ENCODE data around the gene C10orf67.
"Not testable (repeated sequence)": the region's sequence is repeated elsewhere in the genome, so short reads cannot be mapped to it uniquely, and the experiment has no call there.

Gene C10orf67

GRCh38 chr10:23262928-23263327, 81.7 kb downstream of the C10orf67 start:
- DNase-seq: no peak

DNA sequence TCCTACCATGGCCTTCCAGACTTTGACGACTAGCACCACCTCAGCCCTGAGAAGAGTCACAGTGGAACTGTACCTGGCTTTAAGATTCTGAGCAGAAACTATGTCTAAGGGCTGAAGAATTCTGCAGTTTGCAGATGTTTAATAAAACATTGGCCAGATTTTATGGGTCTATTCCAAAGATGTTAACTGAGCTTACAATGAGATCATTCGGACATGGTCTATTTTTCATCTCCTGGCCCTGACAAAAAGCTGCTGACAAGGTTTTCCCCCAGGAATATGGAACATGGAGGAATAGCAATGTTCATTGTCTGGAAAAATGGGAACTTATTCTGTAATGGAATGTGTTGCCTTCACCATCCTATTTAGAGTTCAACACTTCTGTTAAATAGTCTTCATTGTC, 86.1 kb downstream of the C10orf67 start:
- no peak for DNase-seq

DNA sequence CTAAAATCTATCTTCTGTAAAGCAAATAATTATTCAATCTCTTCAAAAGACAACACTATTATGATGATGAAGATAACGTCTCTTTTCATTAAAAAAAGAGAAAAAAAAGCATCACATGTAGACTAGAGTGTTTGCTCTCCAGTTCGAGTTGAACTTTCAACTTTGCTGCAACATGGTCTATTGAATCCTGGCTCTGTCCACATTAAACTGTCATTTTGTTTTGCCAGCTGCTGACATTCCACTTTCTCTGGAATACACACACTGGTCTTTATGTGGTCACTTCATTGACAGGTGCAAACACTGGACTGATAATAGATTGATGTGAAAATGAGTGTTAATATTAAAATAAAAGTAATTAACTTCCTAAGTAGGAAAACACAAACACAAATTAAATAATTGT, 90.8 kb downstream of the C10orf67 start:
- DNase-seq: no peak

- not testable (repeated sequence) for DNase-seq
Measured at GRCh38 chr10:23252859-23253258, 91.7 kb downstream of the C10orf67 start.

DNA sequence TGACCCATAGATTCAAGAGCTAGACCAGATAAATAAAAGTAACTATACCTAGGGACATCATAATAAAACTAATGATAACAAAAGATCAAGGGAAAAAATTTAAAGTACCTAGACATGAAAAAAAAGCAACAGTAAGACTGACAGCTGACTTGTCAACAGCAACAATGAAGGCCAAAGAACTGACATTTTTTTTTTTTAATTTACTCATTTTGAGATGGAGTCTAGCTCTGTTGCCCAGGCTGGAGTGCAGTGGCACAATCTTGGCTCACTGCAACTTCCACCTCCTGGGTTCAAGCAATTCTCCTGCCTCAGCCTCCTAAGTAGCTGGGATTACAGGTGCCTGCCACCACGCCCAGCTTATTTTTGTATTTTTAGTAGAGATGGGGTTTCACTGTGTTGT, 102.8 kb downstream of the C10orf67 start:
- not testable (repeated sequence) for DNase-seq

GRCh38 chr10:23238015-23238414, 106.6 kb downstream of the C10orf67 start:
- DNase-seq: no peak

DNA sequence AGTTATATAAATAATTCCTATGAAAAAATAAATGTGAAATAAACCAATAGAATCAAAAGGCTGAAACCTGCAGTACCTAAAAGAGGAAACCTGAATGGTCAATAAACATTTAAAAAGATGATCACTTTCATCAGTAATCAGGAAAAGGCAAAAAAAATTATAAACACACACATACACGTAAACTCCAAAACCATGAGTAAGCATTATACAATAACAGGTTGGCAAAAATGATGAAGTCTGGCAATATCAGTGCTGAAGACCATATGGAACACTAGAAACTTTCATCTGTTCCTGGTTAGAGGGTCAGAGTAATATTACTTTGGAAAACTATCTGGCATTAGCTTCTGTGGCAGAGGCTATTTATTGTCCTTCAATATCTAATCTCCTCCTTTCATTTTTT, 114.0 kb downstream of the C10orf67 start:
- DNase-seq: no peak

DNA sequence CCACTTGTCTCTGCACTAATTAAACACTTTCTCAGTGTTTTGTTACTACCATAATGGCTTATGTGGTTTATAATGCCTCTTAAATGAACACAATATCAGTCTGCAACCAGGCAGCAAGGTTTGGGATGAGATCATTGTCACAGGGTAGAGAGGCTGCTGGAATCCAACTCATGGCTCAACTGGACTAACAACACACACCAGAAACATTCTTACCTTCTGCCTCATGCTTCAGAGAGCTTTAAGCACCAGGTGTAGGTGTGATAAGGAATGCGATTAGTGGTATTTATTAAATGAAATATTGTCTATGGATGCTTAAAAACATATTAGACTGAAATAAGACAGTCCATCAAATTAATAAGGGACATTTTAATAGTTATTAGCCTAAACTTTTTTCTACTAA, 127.1 kb downstream of the C10orf67 start:
- no peak for DNase-seq

GRCh38 chr10:23205972-23206642, 138.5 kb downstream of the C10orf67 start:
- no peak for DNase-seq

DNA sequence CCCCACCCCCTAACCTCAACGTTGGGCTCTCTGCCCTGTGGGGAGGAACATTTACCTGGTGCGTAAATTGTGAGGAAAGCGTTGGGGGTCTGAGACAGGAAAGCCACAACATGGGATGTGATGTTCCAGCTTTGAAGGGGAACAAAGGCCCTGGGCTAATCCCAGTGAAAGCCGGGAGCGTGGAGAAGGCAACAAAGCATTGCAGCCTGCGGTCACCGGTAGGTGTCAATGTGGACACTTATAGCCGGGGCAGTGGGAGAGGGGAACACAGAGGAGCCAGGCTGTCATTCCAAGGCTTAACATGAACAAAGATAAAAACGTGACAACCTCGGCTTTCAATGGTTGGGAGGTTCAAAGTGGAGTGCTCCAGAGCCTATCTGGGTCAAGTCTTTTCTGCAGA, 139.8 kb downstream of the C10orf67 start:
- no peak for DNase-seq

DNA sequence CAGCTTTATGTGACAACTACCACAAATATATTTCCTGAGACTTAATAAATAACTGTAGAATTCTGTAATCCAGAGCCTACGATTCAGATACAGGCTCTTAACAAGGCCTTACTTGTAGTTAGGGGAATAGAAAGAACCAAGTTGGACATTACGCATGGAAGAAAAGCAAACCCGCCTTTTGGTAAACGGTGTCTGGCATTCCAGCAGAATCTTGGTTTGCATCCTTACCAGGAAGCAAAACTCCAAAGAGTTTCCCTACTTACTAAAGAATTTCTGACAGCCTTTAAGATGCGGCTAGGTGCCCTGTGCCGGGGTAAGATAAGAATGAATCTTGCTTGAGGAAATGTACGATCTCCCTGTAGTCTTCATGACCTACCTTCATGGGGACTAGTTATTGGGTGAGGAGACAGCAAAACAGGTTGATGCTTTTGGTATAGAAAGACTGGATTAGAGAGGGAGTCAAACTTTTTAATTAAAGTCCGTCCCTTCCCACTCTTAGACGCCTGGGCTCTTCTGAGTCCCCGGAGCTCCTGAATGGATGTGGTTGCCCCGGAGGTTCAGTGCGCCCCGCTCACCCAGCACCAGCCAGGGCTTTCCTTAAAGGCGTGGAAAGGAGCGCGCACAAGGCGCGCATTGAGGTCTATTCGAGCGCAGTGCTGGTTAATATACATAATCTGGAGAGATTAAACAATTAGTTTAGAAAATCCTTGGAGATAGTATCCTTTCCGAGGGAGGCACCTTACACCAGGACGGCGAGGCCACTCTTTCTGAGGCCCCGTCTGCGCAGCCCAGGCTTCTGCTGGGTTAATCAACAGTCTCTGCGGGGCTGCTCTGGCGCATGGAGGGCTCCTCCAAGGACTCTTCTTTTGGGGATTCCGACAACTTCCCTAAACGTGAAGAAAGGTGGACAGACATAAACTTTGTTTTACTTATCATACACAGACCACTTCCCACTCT, 140.9 kb downstream of the C10orf67 start:
- no peak for DNase-seq

DNA sequence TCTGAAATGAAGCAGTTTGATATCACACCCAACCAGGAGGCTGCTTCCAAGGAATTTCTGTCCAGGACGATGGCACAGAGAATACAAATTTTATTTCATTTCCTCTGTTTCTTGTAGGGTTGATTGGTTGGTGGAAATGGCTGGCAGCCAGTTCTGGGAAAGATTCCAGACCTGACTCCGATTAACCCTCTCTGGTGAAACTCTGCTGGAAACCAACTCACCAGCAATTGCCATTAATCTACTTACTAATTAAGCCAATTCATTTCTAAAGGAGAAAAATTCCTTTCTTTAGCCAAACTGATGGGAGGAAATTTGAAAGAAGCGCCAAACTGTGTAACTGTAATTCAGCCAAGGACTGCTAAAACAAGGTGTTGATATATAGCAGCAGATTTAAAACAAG, 141.8 kb downstream of the C10orf67 start:
- no peak for DNase-seq

- DNase-seq: no peak
Measured at GRCh38 chr10:23201837-23202236, 142.8 kb downstream of the C10orf67 start.

- DNase-seq: no peak
Measured at GRCh38 chr10:23200997-23201652, 143.5 kb downstream of the C10orf67 start.

DNA sequence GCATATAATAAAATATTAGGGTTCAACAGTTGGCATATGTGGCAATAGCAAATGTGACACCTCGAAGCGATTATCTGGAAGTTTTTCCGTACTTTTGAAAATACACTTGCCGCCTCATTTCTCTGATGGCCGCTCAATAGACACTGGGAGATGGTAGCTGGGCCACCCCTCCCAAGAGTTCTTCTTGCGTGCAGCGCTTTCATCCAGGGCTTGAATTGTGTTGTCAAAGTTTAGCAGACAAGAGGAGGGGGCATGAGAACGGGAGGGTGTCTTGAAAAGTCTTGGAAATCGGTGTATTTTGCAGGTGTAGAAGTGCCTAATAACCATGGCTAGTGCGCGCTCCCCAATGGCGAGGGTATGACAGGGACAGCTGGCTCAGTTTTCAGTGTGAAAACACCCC, 144.0 kb downstream of the C10orf67 start:
- DNase-seq: no peak

DNA sequence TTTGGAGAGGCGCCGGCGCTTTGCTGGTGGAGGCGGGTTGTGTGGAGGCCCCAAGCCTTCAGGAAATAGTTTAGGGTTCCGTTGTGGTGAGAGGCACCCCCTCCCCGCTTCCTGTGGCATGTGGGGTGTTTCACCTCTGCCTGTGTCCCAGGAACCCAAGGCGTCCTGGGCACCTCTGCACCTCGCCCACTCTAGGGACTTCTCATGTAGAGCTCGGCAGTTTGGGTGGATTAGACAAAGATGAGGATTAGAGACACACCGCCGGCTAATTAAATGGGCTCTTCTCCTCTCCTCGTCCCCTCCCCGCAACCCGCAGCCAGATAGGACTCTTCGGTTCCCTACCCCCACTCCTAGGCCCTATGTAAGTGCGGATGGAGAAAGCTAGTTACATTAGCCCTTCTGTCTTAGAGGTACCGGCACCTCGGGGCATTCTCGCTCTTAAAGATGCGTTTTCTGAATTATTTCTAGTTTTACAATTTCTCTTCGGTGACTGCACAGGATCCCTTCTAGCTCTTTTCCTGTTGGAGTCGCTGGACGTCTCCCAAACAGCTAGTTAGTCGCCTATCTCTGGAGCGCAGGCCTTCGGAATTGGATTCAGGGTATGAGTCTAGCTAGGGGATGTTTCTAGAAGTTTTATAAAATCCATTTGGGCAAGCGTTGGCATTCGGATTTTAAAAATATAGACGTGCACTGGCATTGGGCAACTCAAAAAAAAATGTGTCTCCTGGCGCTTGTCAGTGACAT, 144.7 kb downstream of the C10orf67 start:
- no peak for DNase-seq

DNA sequence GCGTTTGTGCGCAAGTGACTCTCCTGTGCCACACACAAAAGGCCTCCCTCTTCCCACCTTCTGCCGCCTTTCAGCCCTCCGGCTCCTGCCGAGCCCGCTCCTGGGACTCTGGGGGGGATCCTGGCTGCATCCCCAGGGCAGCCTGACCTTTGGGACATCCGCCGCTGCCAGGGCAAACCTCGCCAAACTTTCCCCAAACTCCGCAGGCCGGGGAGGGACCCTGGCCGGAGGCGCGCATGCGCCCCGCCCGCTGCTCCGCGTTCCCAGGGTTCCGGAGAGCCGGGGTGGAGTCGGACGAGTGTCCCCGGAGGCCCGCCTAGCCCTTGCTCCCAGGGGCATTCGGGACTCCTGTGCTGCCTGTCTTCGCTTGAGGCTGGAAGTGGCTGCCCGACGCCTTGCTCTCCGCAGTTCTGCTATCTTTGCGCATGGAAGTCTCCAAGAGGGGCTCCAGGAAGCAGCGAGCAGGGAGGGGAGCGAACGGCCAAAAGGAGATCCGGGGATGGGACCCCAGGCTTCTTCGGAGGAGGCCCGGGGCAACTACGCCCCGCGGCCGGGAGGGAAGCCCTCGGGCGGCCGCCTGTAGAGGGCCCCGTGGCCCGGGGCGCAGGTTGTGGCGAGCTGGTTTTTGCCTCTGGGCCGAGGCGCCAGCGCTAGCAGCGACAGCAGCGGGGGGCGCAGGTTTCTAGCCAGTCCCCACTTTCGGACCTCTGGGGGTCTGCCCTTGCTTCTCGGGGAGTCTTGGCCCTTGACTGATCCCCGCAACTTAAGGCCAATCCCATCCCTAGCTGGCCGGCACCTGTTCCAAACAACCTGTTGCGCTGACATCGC, 145.4 kb downstream of the C10orf67 start:
- no peak for DNase-seq

DNA sequence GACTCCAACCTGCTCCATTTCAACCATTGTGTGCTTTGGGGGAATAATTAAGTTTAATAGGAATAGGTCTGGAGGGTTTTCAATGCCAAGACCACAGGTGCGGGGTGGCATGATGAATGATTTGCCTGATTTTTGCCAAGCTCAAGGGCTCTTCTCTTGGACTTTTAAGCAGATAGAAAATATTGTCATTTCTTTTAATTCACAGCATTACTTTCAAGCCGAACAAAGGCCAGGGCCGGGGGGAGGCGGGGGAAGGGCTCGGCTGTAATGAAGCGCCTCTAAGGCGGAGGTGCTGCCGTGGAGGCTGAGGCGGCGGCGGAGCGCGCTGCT, 146.0 kb downstream of the C10orf67 start:
- DNase-seq: no peak

GRCh38 chr10:23197416-23197861, 147.2 kb downstream of the C10orf67 start:
- DNase-seq: no peak

DNA sequence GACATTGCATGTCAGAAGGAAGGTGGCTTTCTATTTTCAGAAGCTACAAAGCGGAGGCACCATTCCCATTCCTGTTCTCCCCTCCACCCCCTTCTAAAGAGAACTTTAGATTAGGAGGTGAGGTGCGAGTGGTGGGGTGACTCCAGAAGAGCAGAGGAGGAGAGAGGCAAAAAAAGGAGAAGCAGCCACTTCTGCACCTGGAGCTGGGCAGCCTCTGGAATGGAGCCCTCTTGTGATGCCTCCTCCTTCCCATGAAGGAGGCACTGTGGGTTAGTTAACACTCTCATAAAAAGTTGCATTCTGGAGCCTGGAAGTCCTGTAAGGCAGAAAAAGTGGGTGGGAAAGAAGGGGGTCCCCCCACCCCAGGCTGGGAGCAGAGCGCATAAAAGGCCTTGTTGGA, 147.7 kb downstream of the C10orf67 start:
- no peak for DNase-seq

DNA sequence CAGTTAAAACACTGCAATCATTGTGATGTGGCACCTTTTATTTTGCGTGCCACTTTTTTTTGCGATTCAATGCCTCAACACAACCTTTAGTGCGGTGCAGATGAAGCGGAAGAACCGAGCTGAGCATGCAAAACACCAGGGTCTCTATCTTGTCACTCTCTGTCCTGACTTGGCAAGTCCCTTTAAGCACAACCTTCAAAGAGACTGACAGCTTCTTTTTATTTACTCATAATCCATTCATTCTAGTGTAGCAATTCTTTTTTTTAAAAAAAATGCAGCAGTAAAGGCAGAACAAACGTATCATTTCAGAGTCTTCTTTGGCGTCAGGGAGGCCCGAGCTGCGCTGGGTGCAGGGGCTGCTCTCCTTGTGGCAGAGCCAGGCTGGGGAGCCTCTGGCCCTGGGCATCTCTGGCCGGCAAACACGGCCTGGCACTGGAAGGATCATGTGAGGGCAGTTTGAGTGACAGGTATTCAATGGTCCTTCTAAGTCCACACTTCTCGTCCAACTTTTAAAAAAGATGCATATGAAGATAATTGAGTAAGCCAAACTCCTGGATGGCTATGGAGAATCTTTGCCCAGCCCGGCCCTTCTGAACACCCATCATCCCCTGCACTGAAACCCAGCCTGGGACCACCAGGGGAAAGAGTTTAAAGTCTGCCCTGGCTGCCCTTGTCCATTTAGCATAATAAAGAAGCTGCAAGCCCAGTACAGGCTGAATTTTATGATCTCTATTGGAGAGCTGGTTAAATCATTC, 148.6 kb downstream of the C10orf67 start:
- no peak for DNase-seq

Data from stimulated activated CD4-positive, alpha-beta T cell treated with anti-CD3 and anti-CD28 coated beads, Interleukin-4, amount 100 ng/mL, for 24 hours (primary cell).